GM23338 (cell line): ENCODE measurements around the gene FRMD4A. TPM values are rescaled to one million over a fixed set of nuclear protein-coding genes. Genes with fewer than 3 reads are reported as not detected.

Experiments
- CREB1 ChIP-seq: fragments of 250-450 bp; sonication (Bioruptor Pico); IDR thresholded peaks from 2 replicates; pipeline ENCODE4 v1.5.0; 2020; ENCODE audit warnings: low read depth, mild to moderate bottlenecking, moderate library complexity
- CTCF ChIP-seq, 2 experiments: fragments of 200-600 bp in 1 of 2; sonication (generic) in 1 of 2; conservative IDR thresholded peaks; 2 replicates each; pipeline versions ENCODE4 v1.5.1 to v1.6.1; 2016 to 2017; ENCODE audit warnings: antibody characterized with exemption in 2 of 2, low read depth in 2 of 2, mild to moderate bottlenecking in 2 of 2, moderate library complexity in 1 of 2
- ETS1 ChIP-seq: IDR thresholded peaks from 2 replicates; pipeline ENCODE4 v1.6.1; 2016; ENCODE audit warnings: antibody characterized with exemption
- EZH2phosphoT487 ChIP-seq: fragments of 200-600 bp; sonication (generic); IDR thresholded peaks from one replicate; pipeline ENCODE4 v1.8.1; 2018; ENCODE audit warnings: antibody characterized with exemption; ENCODE audit not compliant: unreplicated experiment
- NANOG ChIP-seq: IDR thresholded peaks from 2 replicates; pipeline ENCODE4 v1.6.1; 2016; ENCODE audit warnings: antibody characterized with exemption, borderline replicate concordance
- POLR2AphosphoS5 ChIP-seq: IDR thresholded peaks from 2 replicates; pipeline ENCODE4 v1.6.1; 2016; ENCODE audit warnings: antibody characterized with exemption, low read depth
- ZNF331 ChIP-seq: fragments of 250-450 bp; sonication (Bioruptor Pico); IDR thresholded peaks from 2 replicates; pipeline ENCODE4 v1.5.0; 2020; ENCODE audit warnings: low read depth, mild to moderate bottlenecking, moderate library complexity
- ZNF462 ChIP-seq: fragments of 250-450 bp; sonication (Bioruptor Pico); IDR thresholded peaks from 2 replicates; pipeline ENCODE4 v1.5.0; 2020; ENCODE audit warnings: mild to moderate bottlenecking, moderate library complexity
- polyA plus RNA-seq: library from polyadenylated mRNA; unstranded; fragments of >200 nt; fragmentation: Nextera tagmentation; extraction: Ambion mirVana; gene quantifications from 2 replicates; pipeline ENCODE4 v1.2.1, GENCODE V29; 2016
- total RNA-seq: library from RNA; depleted of rRNA; stranded (reverse); fragments of >200 nt; shearing (Covaris generic); gene quantifications from 2 replicates; pipeline ENCODE4 v1.2.3, GENCODE V29; 2014

The FRMD4A gene
- total and polyA plus RNA-seq, 2 experiments from 2014 or later, result 14.0 to 20.1 TPM

GRCh38 chr10:13681960-13682359 is 648.8 kb downstream of the FRMD4A start (continued):
- TF ChIP-seq ZNF462 (CRISPR knock-in tag) (no peak), NANOG (no peak), CREB1 (CRISPR knock-in tag) (no peak), ETS1 (no peak), EZH2phosphoT487 (no peak), CTCF (conservative IDR thresholded peaks at IDR 0.05; ENCODE audit: low read depth in 2 of 2) (no peak), ZNF331 (no peak), POLR2AphosphoS5 (no peak)
